Spleen (tissue), 11 donors: ENCODE results near the gene USP24. TPM values are rescaled to one million over a fixed set of nuclear protein-coding genes. Genes with fewer than 3 reads are reported as not detected.

Experiments
- DNase-seq: peaks from one replicate; pipeline ENCODE4 v3.0.0-alpha.2; 2020
- H3K27ac ChIP-seq, 8 donors: fragments of 200-600 bp; sonication (generic) in 7 of 8; 1 replicate in 4 of 8; 2 replicates in 4 of 8; pipeline versions ENCODE4 v1.5.0 to v1.8.0; 2016 to 2021; ENCODE audit warnings: inconsistent platforms in 4 of 8, mild to moderate bottlenecking in 4 of 8, moderate library complexity in 1 of 8
- H3K27me3 ChIP-seq, 7 donors: fragments of 200-600 bp; sonication (generic) in 6 of 7; replicated peaks in 1 of 7; 1 replicate in 4 of 7; 2 replicates in 3 of 7; pipeline versions ENCODE4 v1.5.0 to v1.8.0; 2016 to 2021; ENCODE audit warnings: inconsistent platforms in 3 of 7, mild to moderate bottlenecking in 1 of 7
- H3K36me3 ChIP-seq, 6 donors: fragments of 200-600 bp; sonication (generic) in 5 of 6; 1 replicate in 4 of 6; 2 replicates in 2 of 6; pipeline versions ENCODE4 v1.5.0 to v1.8.0; 2016 to 2021; ENCODE audit warnings: inconsistent platforms in 2 of 6
- H3K4me1 ChIP-seq, 6 donors: fragments of 200-600 bp; sonication (generic) in 5 of 6; 1 replicate in 3 of 6; 2 replicates in 3 of 6; pipeline versions ENCODE4 v1.5.0 to v1.8.0; 2016 to 2021; ENCODE audit warnings: inconsistent platforms in 3 of 6
- H3K4me3 ChIP-seq, 8 donors: fragments of 200-600 bp; sonication (generic) in 7 of 8; 1 replicate in 4 of 8; 2 replicates in 4 of 8; pipeline versions ENCODE4 v1.5.0 to v1.8.0; 2016 to 2021; ENCODE audit warnings: inconsistent platforms in 4 of 8, mild to moderate bottlenecking in 4 of 8, moderate library complexity in 2 of 8
- H3K9me3 ChIP-seq, 8 donors: fragments of 200-600 bp; sonication (generic) in 7 of 8; 1 replicate in 4 of 8; 2 replicates in 4 of 8; pipeline versions ENCODE4 v1.5.0 to v1.8.0; 2016 to 2021; ENCODE audit warnings: inconsistent platforms in 4 of 8
- POLR2A ChIP-seq, 3 donors: fragments of 450-650 bp; IDR thresholded peaks; one replicate each; pipeline ENCODE4 v1.5.1; 2017; ENCODE audit warnings: antibody characterized with exemption in 3 of 3, mild to moderate bottlenecking in 1 of 3
- POLR2AphosphoS5 ChIP-seq, 3 donors: sonication (generic); formaldehyde crosslinking; IDR thresholded peaks; one replicate each; pipeline ENCODE4 v1.5.1; 2017; ENCODE audit warnings: antibody characterized with exemption in 3 of 3
- WGBS, 5 donors: extraction: QIAGEN DNeasy Blood & Tissue Kit in 3 of 5; methylation state at CpG; one replicate each; pipeline versions ENCODE4 v1.1.5 to v1.1.7; 2013 to 2018; 5-methylcytosine and 5-hydroxymethylcytosine counted together
- intact Hi-C: fragments of 100-400 bp; cut with DNase I; formaldehyde crosslinking; loops from one replicate; pipeline ENCODE4 v1.15.0; 2023; ENCODE audit warnings: low total_unique reads
- polyA plus RNA-seq, 3 donors: library from polyadenylated mRNA; stranded (reverse); fragments of 200-250 nt; gene quantifications; one replicate each; pipeline ENCODE4 v1.2.1, GENCODE V29; 2013
- total RNA-seq, 7 donors: library from RNA; depleted of rRNA in 3 of 7; stranded (reverse); fragments of >200 nt in 3 of 7; fragmentation: NEBNext Ultra II Directional in 4 of 7; extraction: Animal tissue kit (Norgen Biotek cat#: 25700) in 4 of 7; gene quantifications; one replicate each; pipeline versions ENCODE4 v1.1.0 to v1.2.1, GENCODE V29; 2016 to 2021
- TF ChIP-seq, protein P1 (sequence below), 11 experiments: fragments of 200-600 bp in 7 of 11; fragments of 450-650 bp in 4 of 11; sonication (generic) in 4 of 11; IDR thresholded peaks in 8 of 11; conservative IDR thresholded peaks in 3 of 11; 1 replicate in 7 of 11; 2 replicates in 4 of 11; pipeline versions ENCODE4 v1.4.0 to v1.8.0; 2016 to 2021; ENCODE audit warnings: antibody characterized with exemption in 11 of 11, inconsistent platforms in 4 of 11, mild to moderate bottlenecking in 1 of 11
- donor health status: healthy with polysubstance abuse.
- donor health status: DM: no; HTN: no; CAD: no; lungs with moderate emphysema.
- donor health status: DM: no; HTN: no; CAD: no.
- donor health status: Bipolar disorder and iron deficiency.
- donor health status: healthy.
- donor health status: DM: no; HTN: no; CAD: no.
- donor health status: DM: yes; HTN: yes; CAD: no.

Gene USP24
- total and polyA plus RNA-seq, 10 donors, result 11.6 to 94.5 (median 70.1) TPM

- Histone ChIP-seq H3K4me3 (no peak overlapping the region), H3K36me3 (peaks cover 3 to 100% (median 96%) of the 10 kb centered on the region in 6 donors), H3K4me1 (peaks cover 0 to 8% (median 0%) of the 10 kb centered on the region in 6 donors), H3K27ac (no peak overlapping the region), H3K9me3 (no peaks in the 10 kb centered on the region), H3K27me3 (no peaks in the 10 kb centered on the region)
- no peak for DNase-seq
- intact Hi-C loops, result no loop called here
- TF ChIP-seq POLR2AphosphoS5 (IDR thresholded peaks at IDR 0.05) (no peak), POLR2A (IDR thresholded peaks at IDR 0.05) (no peak)
- TF ChIP-seq, protein P1, sequence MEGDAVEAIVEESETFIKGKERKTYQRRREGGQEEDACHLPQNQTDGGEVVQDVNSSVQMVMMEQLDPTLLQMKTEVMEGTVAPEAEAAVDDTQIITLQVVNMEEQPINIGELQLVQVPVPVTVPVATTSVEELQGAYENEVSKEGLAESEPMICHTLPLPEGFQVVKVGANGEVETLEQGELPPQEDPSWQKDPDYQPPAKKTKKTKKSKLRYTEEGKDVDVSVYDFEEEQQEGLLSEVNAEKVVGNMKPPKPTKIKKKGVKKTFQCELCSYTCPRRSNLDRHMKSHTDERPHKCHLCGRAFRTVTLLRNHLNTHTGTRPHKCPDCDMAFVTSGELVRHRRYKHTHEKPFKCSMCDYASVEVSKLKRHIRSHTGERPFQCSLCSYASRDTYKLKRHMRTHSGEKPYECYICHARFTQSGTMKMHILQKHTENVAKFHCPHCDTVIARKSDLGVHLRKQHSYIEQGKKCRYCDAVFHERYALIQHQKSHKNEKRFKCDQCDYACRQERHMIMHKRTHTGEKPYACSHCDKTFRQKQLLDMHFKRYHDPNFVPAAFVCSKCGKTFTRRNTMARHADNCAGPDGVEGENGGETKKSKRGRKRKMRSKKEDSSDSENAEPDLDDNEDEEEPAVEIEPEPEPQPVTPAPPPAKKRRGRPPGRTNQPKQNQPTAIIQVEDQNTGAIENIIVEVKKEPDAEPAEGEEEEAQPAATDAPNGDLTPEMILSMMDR (IDR thresholded peaks at IDR 0.05 in 8 of 11, conservative IDR thresholded peaks at IDR 0.05 in 3 of 11), result no peak
- 93 to 97% (median 95%) methylated on average over 7 of the region's 7 CpGs for WGBS, 5 donors
These were observed 130.9 kb downstream of the USP24 start for GRCh38 chr1:55084257-55084656.

GRCh38 chr1:55081905-55082296 lies 133.3 kb downstream of the USP24 start:
- DNase-seq, result no peak
- intact Hi-C loops, result no loop called here
- WGBS, 5 donors, result 72 to 93% (median 83%) methylated on average over 2 of the region's 2 CpGs
- Histone ChIP-seq H3K27me3 (no peaks in the 10 kb centered on the region), H3K4me3 (no peak overlapping the region), H3K4me1 (no peaks in the 10 kb centered on the region), H3K9me3 (no peaks in the 10 kb centered on the region), H3K36me3 (peaks cover 7 to 100% (median 96%) of the 10 kb centered on the region in 6 donors), H3K27ac (no peak overlapping the region)
- no peak for TF ChIP-seq POLR2A (IDR thresholded peaks at IDR 0.05)
- TF ChIP-seq POLR2AphosphoS5 (IDR thresholded peaks at IDR 0.05), result no peak
- TF ChIP-seq, protein P1 (IDR thresholded peaks at IDR 0.05 in 8 of 11, conservative IDR thresholded peaks at IDR 0.05 in 3 of 11), result no peak

GRCh38 chr1:55081188-55081904 lies 133.8 kb downstream of the USP24 start:
- DNase-seq, result no peak
- Histone ChIP-seq H3K27me3 (no peaks in the 10 kb centered on the region), H3K27ac (no peak overlapping the region), H3K4me1 (no peaks in the 10 kb centered on the region), H3K9me3 (no peaks in the 10 kb centered on the region), H3K36me3 (peaks cover 7 to 100% (median 99%) of the 10 kb centered on the region in 6 donors), H3K4me3 (no peak overlapping the region)
- 94 to 97% (median 95%) methylated on average over 9 of the region's 9 CpGs for WGBS, 5 donors
- intact Hi-C loops, result no loop called here
- TF ChIP-seq POLR2A (IDR thresholded peaks at IDR 0.05) (no peak), POLR2AphosphoS5 (IDR thresholded peaks at IDR 0.05) (no peak)
- TF ChIP-seq, protein P1 (IDR thresholded peaks at IDR 0.05 in 8 of 11, conservative IDR thresholded peaks at IDR 0.05 in 3 of 11), result no peak

DNA sequence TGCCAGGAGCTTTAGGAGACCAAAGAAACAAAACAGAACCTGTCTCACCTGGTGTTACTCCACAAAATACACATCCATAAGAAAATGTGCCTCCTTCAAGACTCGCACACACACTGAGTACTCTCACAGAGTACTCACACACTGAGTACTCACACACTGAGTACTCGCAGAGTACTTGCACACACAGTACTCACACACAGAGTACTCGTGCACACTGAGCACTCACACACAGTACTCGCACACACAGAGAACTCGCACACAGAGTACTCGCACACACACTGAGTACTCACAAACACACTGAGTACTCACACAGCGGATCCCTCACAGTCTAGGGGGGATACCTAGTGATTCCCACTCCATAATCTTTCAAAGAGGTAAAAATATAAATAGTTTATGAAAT lies 135.5 kb downstream of the USP24 start:
- peaks cover 4 to 100% (median 98%) of the 10 kb centered on the region in 6 donors for H3K36me3 ChIP-seq
- no peak overlapping the region for H3K27ac ChIP-seq
- no peaks in the 10 kb centered on the region for H3K4me1 ChIP-seq
- no peak for DNase-seq
- TF ChIP-seq, protein P1 (IDR thresholded peaks at IDR 0.05 in 8 of 11, conservative IDR thresholded peaks at IDR 0.05 in 3 of 11), result no peak
- no peak for TF ChIP-seq POLR2A (IDR thresholded peaks at IDR 0.05)
- no peak for TF ChIP-seq POLR2AphosphoS5 (IDR thresholded peaks at IDR 0.05)
- 92 to 99% (median 98%) methylated on average over 7 of the region's 7 CpGs for WGBS, 5 donors
- intact Hi-C loops, result no loop called here
- H3K4me3 ChIP-seq, result no peak overlapping the region
- no peaks in the 10 kb centered on the region for H3K27me3 ChIP-seq
- no peaks in the 10 kb centered on the region for H3K9me3 ChIP-seq
